Mesothelial cell of epicardium (in vitro differentiated cells): Measurements from ENCODE around the gene ZFP91. TPM values are rescaled to one million over a fixed set of nuclear protein-coding genes. Genes with fewer than 3 reads are reported as not detected.

ENCODE experiments used
- DNase-seq, 2 experiments: peaks; one replicate each; pipeline ENCODE4 v3.0.0; 2021; ENCODE audit warnings: low spot score in 2 of 2; ENCODE audit not compliant: unreplicated experiment in 2 of 2
- H3K27ac Mint-ChIP-seq: 2 replicates; pipeline ENCODE4 v1.8.0; 2021; ENCODE audit warnings: mixed read lengths
- H3K27me3 Mint-ChIP-seq: 2 replicates; pipeline ENCODE4 v1.8.0; 2021; ENCODE audit warnings: low read depth, mixed read lengths
- H3K36me3 Mint-ChIP-seq: 2 replicates; pipeline ENCODE4 v1.8.0; 2021; ENCODE audit warnings: mixed read lengths
- H3K4me1 Mint-ChIP-seq: 2 replicates; pipeline ENCODE4 v1.8.0; 2021; ENCODE audit warnings: mixed read lengths
- H3K4me3 Mint-ChIP-seq: 2 replicates; pipeline ENCODE4 v1.8.0; 2021; ENCODE audit warnings: mild to moderate bottlenecking, moderate library complexity, mixed read lengths
- H3K9me3 Mint-ChIP-seq: 2 replicates; pipeline ENCODE4 v1.8.0; 2021; ENCODE audit warnings: mixed read lengths
- CTCF ChIP-seq: fragments of 200-600 bp; sonication (generic); IDR thresholded peaks from one replicate; pipeline ENCODE4 v1.5.0; 2021; ENCODE audit warnings: antibody characterized with exemption; ENCODE audit not compliant: unreplicated experiment
- total RNA-seq: library from RNA; stranded (reverse); gene quantifications from 3 replicates; pipeline ENCODE4 v1.2.1, GENCODE V29; 2021

Gene ZFP91
- total RNA-seq, 1 donor from 2014 or later, result 39.7 TPM

- DNase-seq, result no peak
- H3K9me3 Mint-ChIP-seq, result no peaks in the 10 kb centered on the region
- H3K4me3 Mint-ChIP-seq, result no peak overlapping the region
- peaks cover 2% of the 10 kb centered on the region for H3K4me1 Mint-ChIP-seq
- no peak for TF ChIP-seq CTCF
- H3K36me3 Mint-ChIP-seq, result peaks cover 15% of the 10 kb centered on the region
- H3K27ac Mint-ChIP-seq, result no peak overlapping the region
- no peaks in the 10 kb centered on the region for H3K27me3 Mint-ChIP-seq
Observed at GRCh38 chr11:58625086-58625485, 46.2 kb downstream of the ZFP91 start.

- Mint-ChIP-seq H3K27me3 (no peaks in the 10 kb centered on the region), H3K9me3 (no peaks in the 10 kb centered on the region), H3K4me3 (no peak overlapping the region), H3K4me1 (peaks cover 2% of the 10 kb centered on the region), H3K36me3 (peaks cover 15% of the 10 kb centered on the region), H3K27ac (no peak overlapping the region)
- no peak for DNase-seq
- TF ChIP-seq CTCF, result no peak
Observed at GRCh38 chr11:58625826-58626460, 47.1 kb downstream of the ZFP91 start.

GRCh38 chr11:58626934-58627483, 48.1 kb downstream of the ZFP91 start:
- peaks cover 2% of the 10 kb centered on the region for H3K4me1 Mint-ChIP-seq
- H3K36me3 Mint-ChIP-seq, result peaks cover 15% of the 10 kb centered on the region
- no peak overlapping the region for H3K4me3 Mint-ChIP-seq
- DNase-seq, result no peak
- H3K27me3 Mint-ChIP-seq, result no peaks in the 10 kb centered on the region
- no peaks in the 10 kb centered on the region for H3K9me3 Mint-ChIP-seq
- H3K27ac Mint-ChIP-seq, result no peak overlapping the region
- TF ChIP-seq CTCF, result no peak

- H3K9me3 Mint-ChIP-seq, result no peaks in the 10 kb centered on the region
- H3K4me3 Mint-ChIP-seq, result no peak overlapping the region
- H3K27me3 Mint-ChIP-seq, result no peaks in the 10 kb centered on the region
- H3K36me3 Mint-ChIP-seq, result peaks cover 4% of the 10 kb centered on the region
- no peak overlapping the region for H3K27ac Mint-ChIP-seq
- peaks cover 2% of the 10 kb centered on the region for H3K4me1 Mint-ChIP-seq
- no peak for DNase-seq
- TF ChIP-seq CTCF, result no peak
Observed at GRCh38 chr11:58628446-58628845, 49.6 kb downstream of the ZFP91 start.

GRCh38 chr11:58629857-58630256, 51.0 kb downstream of the ZFP91 start:
- Mint-ChIP-seq H3K4me1 (peaks cover 2% of the 10 kb centered on the region), H3K27ac (no peak overlapping the region), H3K27me3 (no peaks in the 10 kb centered on the region), H3K36me3 (no peaks in the 10 kb centered on the region), H3K9me3 (no peaks in the 10 kb centered on the region), H3K4me3 (no peak overlapping the region)
- no peak for DNase-seq
- no peak for TF ChIP-seq CTCF
